ENCODE results near the gene ABCG1. TPM values are rescaled to one million over a fixed set of nuclear protein-coding genes. Genes with fewer than 3 reads are reported as not detected.

Gene ABCG1
- total RNA-seq, 3 donors from 2014 or later = 10.6 to 26.2 (median 23.7) TPM

DNA sequence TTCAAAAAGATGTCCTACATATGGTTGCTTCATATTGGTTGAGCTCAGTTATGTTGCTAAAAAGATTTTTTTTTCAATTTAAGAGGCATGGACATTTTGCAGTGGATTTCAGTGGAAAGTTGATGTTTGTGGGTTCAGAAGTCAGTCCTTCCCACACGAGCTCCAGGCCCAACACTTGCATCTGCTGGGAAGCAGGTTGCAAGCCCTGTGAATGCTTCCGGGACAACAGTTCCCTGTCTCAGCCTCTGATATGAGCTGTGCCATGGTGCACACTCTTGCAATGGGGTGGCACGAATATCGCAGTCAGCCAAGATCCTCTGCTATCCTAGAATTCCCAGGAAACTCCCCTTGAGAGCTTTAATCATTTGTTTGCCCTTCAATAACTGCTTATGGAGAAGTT lies 30.3 kb upstream of the ABCG1 start:
- Histone ChIP-seq H3K27ac (peak overlapping the region in 1 of 2 donors; percentile 72), H3K27me3 (no peaks in the 10 kb centered on the region), H3K4me1 (no peaks in the 10 kb centered on the region), H3K4me3 (no peak overlapping the region), H3K9me3 (no peaks in the 10 kb centered on the region), H3K36me3 (no peaks in the 10 kb centered on the region)
- intact Hi-C loops (cut with DNase I; ENCODE audit: low total_unique reads) = no loop called here
- TF ChIP-seq POLR2A (IDR thresholded peaks at IDR 0.05) (no peak), POLR2AphosphoS5 (IDR thresholded peaks at IDR 0.05) (no peak)
- TF ChIP-seq, protein P1, sequence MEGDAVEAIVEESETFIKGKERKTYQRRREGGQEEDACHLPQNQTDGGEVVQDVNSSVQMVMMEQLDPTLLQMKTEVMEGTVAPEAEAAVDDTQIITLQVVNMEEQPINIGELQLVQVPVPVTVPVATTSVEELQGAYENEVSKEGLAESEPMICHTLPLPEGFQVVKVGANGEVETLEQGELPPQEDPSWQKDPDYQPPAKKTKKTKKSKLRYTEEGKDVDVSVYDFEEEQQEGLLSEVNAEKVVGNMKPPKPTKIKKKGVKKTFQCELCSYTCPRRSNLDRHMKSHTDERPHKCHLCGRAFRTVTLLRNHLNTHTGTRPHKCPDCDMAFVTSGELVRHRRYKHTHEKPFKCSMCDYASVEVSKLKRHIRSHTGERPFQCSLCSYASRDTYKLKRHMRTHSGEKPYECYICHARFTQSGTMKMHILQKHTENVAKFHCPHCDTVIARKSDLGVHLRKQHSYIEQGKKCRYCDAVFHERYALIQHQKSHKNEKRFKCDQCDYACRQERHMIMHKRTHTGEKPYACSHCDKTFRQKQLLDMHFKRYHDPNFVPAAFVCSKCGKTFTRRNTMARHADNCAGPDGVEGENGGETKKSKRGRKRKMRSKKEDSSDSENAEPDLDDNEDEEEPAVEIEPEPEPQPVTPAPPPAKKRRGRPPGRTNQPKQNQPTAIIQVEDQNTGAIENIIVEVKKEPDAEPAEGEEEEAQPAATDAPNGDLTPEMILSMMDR (IDR thresholded peaks at IDR 0.05) = no peak
- peak in 1 of 2 donors; percentile 9 for DNase-seq (ENCODE audit: low spot score in 2 of 2)

DNA sequence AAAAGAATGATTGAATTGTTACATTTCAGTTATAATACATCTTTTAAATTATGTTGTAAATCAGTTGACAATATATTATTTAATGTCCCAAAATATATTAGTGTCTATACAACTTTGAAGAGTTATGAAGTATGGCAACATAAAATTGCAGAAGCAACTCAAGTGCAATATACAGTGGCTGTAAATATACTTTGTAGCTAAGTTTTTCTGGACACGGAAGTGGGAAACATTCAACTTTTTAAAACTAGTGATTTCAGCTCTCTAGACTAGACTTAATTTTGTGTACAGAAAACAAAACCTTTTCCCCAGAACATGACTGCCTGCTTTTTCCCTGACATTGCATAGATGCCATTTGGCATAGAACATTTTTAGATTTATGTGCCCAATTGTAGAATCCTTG lies 29.5 kb upstream of the ABCG1 start:
- no peak for DNase-seq (ENCODE audit: low spot score in 2 of 2)
- Histone ChIP-seq H3K27ac (no peak overlapping the region), H3K36me3 (no peaks in the 10 kb centered on the region), H3K4me1 (no peaks in the 10 kb centered on the region), H3K27me3 (no peaks in the 10 kb centered on the region), H3K9me3 (no peaks in the 10 kb centered on the region), H3K4me3 (no peak overlapping the region)
- TF ChIP-seq, protein P1 (IDR thresholded peaks at IDR 0.05) = no peak
- TF ChIP-seq POLR2AphosphoS5 (IDR thresholded peaks at IDR 0.05) = no peak
- no peak for TF ChIP-seq POLR2A (IDR thresholded peaks at IDR 0.05)
- intact Hi-C loops (cut with DNase I; ENCODE audit: low total_unique reads) = no loop called here

DNA sequence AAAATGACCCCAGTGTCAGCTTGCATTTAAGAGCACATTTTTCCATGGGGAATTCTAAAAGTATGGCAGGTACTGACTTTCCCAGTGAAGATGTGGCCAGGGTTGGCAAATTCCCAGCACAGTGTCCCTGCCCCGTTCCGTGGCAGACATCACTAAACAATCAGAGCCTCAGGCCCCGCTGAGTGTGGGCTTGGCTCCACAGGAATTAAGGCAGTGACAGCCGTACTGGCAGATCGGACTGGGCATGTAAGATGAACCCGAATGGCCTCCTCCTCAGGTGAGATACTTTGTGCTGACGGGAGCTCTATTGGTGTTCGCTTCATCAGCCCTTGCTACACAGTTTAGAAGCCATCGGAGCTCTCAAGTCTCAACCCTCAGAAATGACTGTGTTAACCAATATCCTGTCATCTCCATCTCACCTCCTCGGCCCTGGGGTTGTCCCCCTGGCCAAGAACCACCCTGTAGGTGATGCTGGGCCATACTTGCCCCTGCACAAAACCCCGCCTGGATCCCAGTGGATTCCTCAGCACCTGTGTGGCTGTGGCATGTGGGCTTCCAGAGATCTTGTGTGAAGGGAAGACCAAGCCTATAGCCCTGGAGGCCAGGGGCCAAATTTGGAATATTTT lies 29.0 kb upstream of the ABCG1 start:
- H3K4me3 ChIP-seq = no peak overlapping the region
- H3K9me3 ChIP-seq = no peaks in the 10 kb centered on the region
- intact Hi-C loops (cut with DNase I; ENCODE audit: low total_unique reads) = no loop called here
- no peaks in the 10 kb centered on the region for H3K27me3 ChIP-seq
- TF ChIP-seq POLR2AphosphoS5 (IDR thresholded peaks at IDR 0.05) (no peak), POLR2A (IDR thresholded peaks at IDR 0.05) (no peak)
- TF ChIP-seq, protein P1 (IDR thresholded peaks at IDR 0.05) = no peak
- no peaks in the 10 kb centered on the region for H3K36me3 ChIP-seq
- H3K4me1 ChIP-seq = no peaks in the 10 kb centered on the region
- peak in 1 of 2 donors; percentile 17 for DNase-seq (ENCODE audit: low spot score in 2 of 2)
- H3K27ac ChIP-seq = no peak overlapping the region

DNA sequence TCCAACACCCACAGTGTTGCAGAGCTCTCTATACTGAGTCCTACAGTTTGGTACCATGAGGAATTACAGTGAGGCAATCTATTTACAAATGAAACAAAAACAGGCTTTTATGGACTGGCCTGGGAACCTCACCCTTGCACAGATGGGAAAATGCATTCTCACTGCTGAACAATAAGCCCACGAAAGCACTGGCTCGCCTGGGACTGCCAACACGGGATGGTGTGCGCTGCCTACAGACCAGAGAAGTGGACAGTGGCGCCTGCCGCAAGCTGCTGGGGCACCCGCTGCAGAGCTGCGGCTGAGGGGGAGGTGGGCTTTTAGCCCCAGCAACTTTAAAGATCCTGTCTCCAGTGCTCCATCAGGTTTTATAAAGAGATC lies 28.5 kb upstream of the ABCG1 start:
- peak in 1 of 2 donors; percentile 2 for DNase-seq (ENCODE audit: low spot score in 2 of 2)
- intact Hi-C loops (cut with DNase I; ENCODE audit: low total_unique reads) = no loop called here
- H3K36me3 ChIP-seq = no peaks in the 10 kb centered on the region
- no peaks in the 10 kb centered on the region for H3K27me3 ChIP-seq
- no peaks in the 10 kb centered on the region for H3K4me1 ChIP-seq
- H3K27ac ChIP-seq = no peak overlapping the region
- H3K9me3 ChIP-seq = no peaks in the 10 kb centered on the region
- no peak overlapping the region for H3K4me3 ChIP-seq
- no peak for TF ChIP-seq POLR2AphosphoS5 (IDR thresholded peaks at IDR 0.05)
- TF ChIP-seq, protein P1 (IDR thresholded peaks at IDR 0.05) = no peak
- TF ChIP-seq POLR2A (IDR thresholded peaks at IDR 0.05) = no peak

DNA sequence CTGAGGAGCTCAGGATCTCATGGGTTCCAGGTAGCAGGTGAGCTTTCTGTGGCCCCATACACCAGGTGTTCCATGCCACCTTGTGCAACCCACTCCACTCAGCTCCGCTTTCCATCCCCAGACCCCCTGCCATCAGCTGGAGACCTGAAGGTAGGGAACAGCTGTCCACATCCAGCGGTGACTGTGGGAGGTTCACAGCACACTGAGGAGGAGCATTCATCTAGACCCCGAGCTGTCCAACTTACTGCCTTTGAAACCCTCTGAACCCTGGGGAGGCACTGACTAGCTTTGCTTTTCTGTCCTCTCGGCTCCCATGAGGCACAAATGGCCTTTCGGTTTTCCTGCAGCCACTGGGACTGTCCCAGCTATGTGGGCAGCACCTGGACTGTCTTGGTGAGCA lies 27.9 kb upstream of the ABCG1 start:
- intact Hi-C loops (cut with DNase I; ENCODE audit: low total_unique reads) = no loop called here
- Histone ChIP-seq H3K4me3 (no peak overlapping the region), H3K4me1 (no peaks in the 10 kb centered on the region), H3K36me3 (no peaks in the 10 kb centered on the region), H3K9me3 (no peaks in the 10 kb centered on the region), H3K27ac (no peak overlapping the region), H3K27me3 (no peaks in the 10 kb centered on the region)
- TF ChIP-seq, protein P1 (IDR thresholded peaks at IDR 0.05) = no peak
- no peak for TF ChIP-seq POLR2AphosphoS5 (IDR thresholded peaks at IDR 0.05)
- no peak for TF ChIP-seq POLR2A (IDR thresholded peaks at IDR 0.05)
- peak in 1 of 2 donors; percentile 9 for DNase-seq (ENCODE audit: low spot score in 2 of 2)
